Left cardiac atrium (tissue), 4 donors: ENCODE data around the gene SLC39A11. TPM values are rescaled to one million over a fixed set of nuclear protein-coding genes. Genes with fewer than 3 reads are reported as not detected.

Source experiments
- ATAC-seq, 2 donors: fragments of 200-7000 bp; cut with Tn5 transposase; one replicate each; pipeline ENCODE4 v1.9.1; 2020; ENCODE audit warnings: mild to moderate bottlenecking in 2 of 2, moderate library complexity in 2 of 2
- DNase-seq: peaks from one replicate; pipeline ENCODE4 v3.0.0-alpha.2; 2020
- intact Hi-C, 2 donors: fragments of 100-400 bp; cut with DNase I; formaldehyde crosslinking; loops; one replicate each; pipeline versions ENCODE4 v1.14.1 to v1.15.1; 2022 to 2023
- total RNA-seq, 2 donors: library from RNA; stranded (reverse); fragmentation: NEBNext Ultra II Directional; extraction: Animal tissue kit (Norgen Biotek cat#: 25700); gene quantifications; one replicate each; pipeline ENCODE4 v1.2.1, GENCODE V29; 2021
- donor health status: DM: no; HTN: yes; CAD: no.
- donor health status: DM: no; HTN: yes; CAD: no; lungs with severe emphysema.
- donor health status: DM: yes; HTN: yes; CAD: no.
- donor health status: Dilated cardiomyopathy.

The SLC39A11 gene
- total RNA-seq, 2 donors from 2014 or later = 11.3 to 11.7 TPM

DNA sequence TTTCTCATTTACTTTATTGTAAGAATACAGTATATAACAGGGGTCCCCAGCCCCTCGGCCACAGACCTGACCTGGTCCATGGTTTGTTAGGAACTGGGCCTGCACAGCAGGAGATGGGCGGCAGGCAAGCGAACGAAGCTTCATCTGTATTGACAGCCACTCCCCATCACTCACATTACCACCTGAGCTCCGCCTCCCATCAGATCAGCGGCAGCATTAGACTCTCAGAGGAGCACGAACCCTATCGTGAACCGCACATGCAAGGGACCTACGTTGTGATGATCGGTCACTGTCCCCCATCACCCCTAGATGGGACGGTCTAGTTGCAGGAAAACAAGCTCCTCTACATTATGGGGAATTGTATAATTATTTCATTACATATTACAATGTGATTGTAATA lies 410.6 kb downstream of the SLC39A11 start:
- intact Hi-C loops = no loop called here
- ATAC-seq = no peak
- DNase-seq = no peak

- DNase-seq (no peak), ATAC-seq (no peak)
- intact Hi-C loops = no loop called here
Measured at GRCh38 chr17:72677714-72678390, 414.6 kb downstream of the SLC39A11 start.

DNA sequence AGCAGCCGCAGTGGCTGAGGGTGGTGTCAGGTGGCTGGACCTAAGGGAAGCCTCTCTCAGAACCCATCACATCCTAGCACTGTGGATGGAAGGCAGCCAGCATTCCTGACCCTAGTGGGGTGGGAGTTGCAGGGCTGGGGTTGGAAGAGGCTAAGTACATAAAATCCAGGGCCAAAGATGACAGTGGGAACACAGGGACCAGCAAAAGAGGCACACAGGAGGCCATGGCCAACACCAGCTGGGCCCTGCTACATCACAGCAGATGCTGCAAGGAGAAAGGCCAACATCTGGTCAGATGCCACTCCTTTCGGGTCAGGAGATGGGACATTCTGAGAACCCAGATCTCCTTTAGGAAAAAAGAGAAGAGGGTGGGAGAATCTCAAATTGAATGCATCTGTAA lies 415.4 kb downstream of the SLC39A11 start:
- intact Hi-C loops = no loop called here
- no peak for ATAC-seq
- no peak for DNase-seq

GRCh38 chr17:72672729-72673128 lies 419.8 kb downstream of the SLC39A11 start:
- intact Hi-C loops = no loop called here
- DNase-seq (no peak), ATAC-seq (no peak)

DNA sequence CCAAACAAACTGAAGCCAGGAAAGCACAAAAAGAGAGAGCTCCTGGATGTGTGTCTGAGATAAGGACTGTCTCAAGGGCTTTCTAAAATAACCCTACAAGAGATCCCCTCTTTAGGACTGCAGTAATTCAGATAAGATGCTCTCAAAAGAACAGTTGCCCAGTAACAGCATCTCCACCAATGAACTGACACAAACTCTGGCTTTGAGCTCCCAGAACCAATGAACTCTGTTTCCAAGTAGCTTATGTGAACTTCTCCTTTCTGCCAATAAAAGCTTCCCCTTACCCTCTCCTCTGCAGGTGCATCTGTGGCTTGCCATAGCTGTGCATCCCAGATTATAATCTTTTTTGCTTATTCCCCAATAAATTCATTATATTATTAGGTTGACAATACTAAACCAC lies 421.5 kb downstream of the SLC39A11 start:
- intact Hi-C loops = no loop called here
- DNase-seq (no peak), ATAC-seq (no peak)

GRCh38 chr17:72667096-72668063 lies 425.1 kb downstream of the SLC39A11 start:
- DNase-seq (no peak), ATAC-seq (no peak)
- intact Hi-C loops = no loop called here

DNA sequence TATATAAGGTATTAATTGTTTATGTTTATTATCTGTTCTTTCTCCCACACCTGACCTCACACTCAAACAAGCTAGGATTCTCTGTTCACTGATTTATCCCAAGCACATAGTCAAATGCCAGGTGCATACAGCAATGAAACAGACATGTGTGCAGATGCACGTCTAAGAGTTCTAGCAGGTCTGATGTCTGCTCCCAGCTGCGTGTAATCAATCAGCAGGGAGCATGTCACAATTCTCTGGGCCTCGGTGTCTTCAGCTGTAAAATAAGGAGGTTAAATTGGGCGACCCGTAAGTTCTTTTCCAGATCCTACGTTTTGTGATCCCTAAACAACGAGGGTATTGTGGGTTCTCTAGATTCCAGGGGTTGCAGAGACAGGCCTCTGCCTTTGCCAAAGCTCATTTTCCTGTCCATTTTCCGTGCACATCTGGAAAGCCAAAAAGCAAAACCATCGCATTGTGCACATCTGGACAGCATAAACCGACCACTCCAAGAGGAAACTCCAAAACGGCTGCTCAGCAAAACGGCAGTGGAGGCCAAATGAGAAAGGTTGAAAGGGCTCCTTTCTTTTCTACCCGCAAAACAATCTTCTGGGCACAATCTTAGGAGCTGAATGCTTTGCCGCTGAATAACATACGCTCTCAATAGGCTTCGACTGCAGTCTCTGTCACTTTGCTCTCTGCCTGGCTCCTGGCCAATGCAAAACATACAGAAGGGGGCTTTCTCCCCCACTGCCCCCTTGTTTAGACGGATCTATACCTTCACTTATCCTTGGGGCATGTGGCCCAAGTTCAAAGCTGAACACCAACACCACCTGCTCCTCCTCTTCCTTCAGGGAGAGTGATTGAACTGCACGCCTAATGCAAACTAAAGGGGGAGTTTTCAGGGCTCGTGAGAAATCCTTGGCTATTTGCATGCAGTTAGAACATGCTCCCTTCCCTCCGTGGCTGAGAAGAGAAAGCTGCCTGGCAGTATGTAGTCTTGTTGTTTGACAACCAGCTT lies 426.3 kb downstream of the SLC39A11 start:
- ATAC-seq (no peak), DNase-seq (no peak)
- intact Hi-C loops = no loop called here

DNA sequence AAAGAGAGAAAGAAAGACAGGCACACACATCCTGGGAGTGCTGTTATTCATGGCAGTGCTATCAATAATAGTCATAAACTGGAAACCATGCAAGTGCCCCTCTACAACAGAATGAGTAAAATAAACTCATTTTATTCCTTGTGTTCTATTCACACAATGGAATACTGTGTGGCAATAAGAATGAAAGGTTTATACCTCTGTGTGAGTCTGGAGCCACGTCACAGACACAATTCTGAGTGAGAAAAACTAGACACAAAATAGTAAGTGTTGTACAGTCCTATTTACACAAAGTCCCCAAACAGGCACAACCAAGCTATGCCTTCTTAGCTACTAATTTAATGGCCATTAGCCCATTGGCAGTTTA lies 429.7 kb downstream of the SLC39A11 start:
- no peak for ATAC-seq
- intact Hi-C loops = no loop called here

GRCh38 chr17:72661945-72662826 lies 430.3 kb downstream of the SLC39A11 start:
- intact Hi-C loops = no loop called here
- ATAC-seq (no peak), DNase-seq (no peak)

More for the DNA sequence above, 429.7 kb downstream of the SLC39A11 start:
- DNase-seq = no peak

GRCh38 chr17:72661116-72661944 lies 431.2 kb downstream of the SLC39A11 start:
- DNase-seq = no peak
- no peak for ATAC-seq
- intact Hi-C loops = no loop called here

DNA sequence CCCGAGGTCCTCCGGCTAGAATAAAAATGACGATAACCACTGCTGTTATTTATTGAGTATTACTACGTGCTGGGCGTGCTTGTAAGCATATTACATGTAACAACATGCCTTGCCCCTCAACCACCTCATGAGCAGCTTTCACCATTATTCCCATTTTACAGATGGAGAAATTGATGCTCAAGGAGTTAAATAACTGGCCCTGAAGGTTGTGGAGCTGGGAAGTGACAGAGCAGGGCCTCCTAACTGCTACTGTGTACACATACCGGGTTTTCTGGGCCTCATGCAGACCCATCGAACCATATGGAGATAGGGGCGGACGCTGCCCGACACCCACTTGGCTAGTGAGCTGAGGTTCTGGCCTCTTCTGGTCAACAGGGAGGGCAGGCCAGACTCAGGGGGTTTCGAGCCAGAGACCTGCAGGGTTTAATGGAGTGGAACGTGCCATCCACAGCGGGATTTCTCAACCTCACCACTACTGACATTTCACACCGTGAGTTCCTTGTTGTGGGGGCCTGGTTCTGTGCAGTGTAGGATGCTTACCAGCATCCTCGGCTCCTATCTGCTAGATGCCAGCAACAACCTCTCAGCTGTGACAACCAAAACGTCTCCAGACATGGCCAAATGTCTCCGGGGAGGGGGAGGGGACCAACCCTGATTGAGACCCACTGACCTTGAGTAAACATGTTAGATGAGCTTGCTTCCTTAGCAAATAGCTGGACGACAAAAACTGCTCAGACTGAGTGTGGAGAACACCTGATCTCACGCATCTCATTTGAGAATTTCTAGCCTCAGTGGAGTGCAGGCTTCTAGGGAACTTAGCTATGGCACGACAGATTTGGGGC lies 432.0 kb downstream of the SLC39A11 start:
- intact Hi-C loops = no loop called here
- no peak for ATAC-seq
- no peak for DNase-seq

DNA sequence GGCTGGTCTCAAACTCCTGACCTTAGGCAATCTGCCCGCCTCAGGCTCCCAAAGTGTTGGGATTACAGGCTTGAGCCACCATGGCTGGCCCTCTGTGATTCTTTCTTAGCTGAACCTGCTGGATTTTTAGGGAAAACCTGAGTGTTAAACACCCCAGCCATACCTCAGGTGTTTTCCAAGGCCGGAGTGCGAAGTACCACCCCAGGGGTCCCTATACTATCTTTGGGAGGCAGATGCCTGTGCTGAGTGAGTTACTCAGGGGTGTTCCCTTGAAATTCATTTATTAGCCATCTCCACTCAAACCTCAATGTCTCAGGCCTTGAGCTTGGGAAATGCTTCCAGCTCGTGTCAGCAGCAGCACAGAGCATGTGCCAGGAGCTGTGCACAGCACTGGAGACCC lies 432.7 kb downstream of the SLC39A11 start:
- DNase-seq = no peak
- intact Hi-C loops = no loop called here
- ATAC-seq = no peak

GRCh38 chr17:72658675-72659074 lies 433.8 kb downstream of the SLC39A11 start:
- intact Hi-C loops = no loop called here
- ATAC-seq (peak; percentile 77 to 79), DNase-seq (no peak)

GRCh38 chr17:72657467-72658317 lies 434.8 kb downstream of the SLC39A11 start:
- DNase-seq = no peak
- no peak for ATAC-seq
- intact Hi-C loops = no loop called here

GRCh38 chr17:72656130-72656763 lies 436.2 kb downstream of the SLC39A11 start:
- no peak for ATAC-seq
- no peak for DNase-seq
- intact Hi-C loops = no loop called here
